ENCODE measurements around the gene FBRSL1. TPM values are rescaled to one million over a fixed set of nuclear protein-coding genes. Genes with fewer than 3 reads are reported as not detected.
A peak's percentile ranks its signal among the peaks of the same experiment; 100 is the strongest.

Gene FBRSL1
- total and polyA plus RNA-seq, 5 donors: 36.4 to 65.0 (median 53.9) TPM

DNA sequence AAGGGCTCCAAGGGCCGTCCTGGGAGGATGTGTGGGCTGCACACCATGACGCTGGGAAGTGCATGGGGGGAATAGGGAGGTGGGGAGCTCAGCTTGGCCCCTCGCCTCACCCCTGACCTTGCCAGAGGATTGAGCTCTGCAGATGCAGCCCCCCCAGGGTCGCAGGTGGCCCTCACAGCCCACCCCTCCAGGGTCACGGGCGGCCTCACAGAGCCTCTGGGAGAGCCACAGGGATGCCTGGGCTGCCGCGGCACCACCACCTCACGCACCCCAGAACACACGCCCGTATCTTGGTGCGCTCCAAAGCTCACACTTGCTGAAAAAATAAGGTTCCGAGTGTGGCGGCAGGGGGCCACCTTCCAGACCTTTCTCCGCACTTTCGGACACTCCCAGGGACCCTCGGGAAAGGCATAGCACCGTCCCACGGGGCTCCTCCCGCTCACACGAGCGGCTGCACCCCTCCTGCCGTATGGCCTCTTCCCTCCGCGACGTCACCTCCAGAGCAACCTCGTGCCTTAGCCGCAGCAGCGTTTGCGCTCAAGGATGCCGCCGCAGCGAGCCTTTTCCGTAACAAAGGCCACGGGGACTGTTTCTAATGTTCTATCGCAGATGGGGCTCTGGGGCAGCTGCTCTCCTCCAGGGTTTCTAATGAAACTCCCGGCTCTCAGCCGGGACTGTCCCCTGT lies 9.9 kb upstream of the FBRSL1 start:
- intact Hi-C loops (cut with DNase I): no loop called here
- no peak overlapping the region for H3K27ac ChIP-seq (ENCODE audit: low read length)
- H3K27me3 ChIP-seq (ENCODE audit: control insufficient read depth, insufficient read depth): no peaks in the 10 kb centered on the region
- no peaks in the 10 kb centered on the region for H3K9me3 ChIP-seq (ENCODE audit: control insufficient read depth, low read length)
- no peak for ATAC-seq
- H3K4me3 ChIP-seq (ENCODE audit: low read length): no peak overlapping the region
- no peaks in the 10 kb centered on the region for H3K4me1 ChIP-seq (ENCODE audit: control insufficient read depth, insufficient read depth, low read length)
- 70% methylated on average over 38 of the region's 38 CpGs for WGBS
- DNase-seq: peak; percentile 7 to 41 (median 29)

DNA sequence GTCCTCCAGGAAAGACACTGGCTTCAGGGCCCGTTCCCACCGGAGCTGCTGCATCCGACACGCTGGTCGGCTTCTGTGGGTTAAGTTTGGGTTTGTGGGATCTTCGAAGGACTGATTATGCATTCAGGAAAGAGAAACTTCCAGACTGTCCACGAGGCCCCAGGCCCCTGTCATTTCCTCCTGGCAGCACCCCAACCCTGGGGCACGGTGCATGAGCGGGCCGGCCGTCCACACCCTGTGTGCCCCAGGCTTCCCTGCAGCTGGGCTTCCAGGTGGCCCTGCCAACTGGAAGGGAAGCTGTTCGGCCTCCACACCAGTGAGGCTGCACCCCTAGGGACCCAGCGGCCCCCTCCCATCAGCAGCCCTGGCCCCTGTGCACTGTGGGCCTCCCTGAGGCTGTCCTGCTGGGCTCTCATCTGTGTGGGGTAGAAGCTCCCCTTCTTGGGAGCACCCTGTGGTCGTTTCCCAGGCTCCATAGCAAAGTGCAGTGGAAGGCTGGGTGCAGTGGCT lies 9.3 kb upstream of the FBRSL1 start:
- 68% methylated on average over 14 of the region's 14 CpGs for WGBS
- no peak for ATAC-seq
- H3K4me1 ChIP-seq (ENCODE audit: control insufficient read depth, insufficient read depth, low read length): no peaks in the 10 kb centered on the region
- no peaks in the 10 kb centered on the region for H3K27me3 ChIP-seq (ENCODE audit: control insufficient read depth, insufficient read depth)
- peak; percentile 9 to 44 (median 35) for DNase-seq
- no peaks in the 10 kb centered on the region for H3K9me3 ChIP-seq (ENCODE audit: control insufficient read depth, low read length)
- no peak overlapping the region for H3K4me3 ChIP-seq (ENCODE audit: low read length)
- intact Hi-C loops (cut with DNase I): no loop called here
- H3K27ac ChIP-seq (ENCODE audit: low read length): no peak overlapping the region

DNA sequence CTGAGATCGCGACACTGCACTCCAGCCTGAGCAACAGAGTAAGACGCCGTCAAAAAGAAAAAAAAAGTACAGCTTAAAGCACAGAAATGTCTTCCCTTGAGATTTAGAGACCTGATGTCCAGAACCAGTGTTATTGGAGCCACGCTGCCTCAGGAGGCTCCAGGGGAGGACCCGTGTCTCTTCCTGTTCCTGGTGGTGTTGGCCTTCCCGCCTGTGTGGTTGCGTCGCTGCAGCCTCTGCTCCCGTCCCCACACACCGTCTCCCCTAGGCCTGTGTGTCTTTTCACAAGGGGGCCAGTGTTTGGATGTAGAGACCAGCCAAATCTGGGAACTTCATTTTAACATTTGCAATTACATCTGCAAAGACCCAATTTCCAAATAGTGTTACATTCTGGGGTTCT lies 8.6 kb upstream of the FBRSL1 start:
- Histone ChIP-seq H3K4me1 (ENCODE audit: control insufficient read depth, insufficient read depth, low read length) (no peaks in the 10 kb centered on the region), H3K27ac (ENCODE audit: low read length) (no peak overlapping the region), H3K4me3 (ENCODE audit: low read length) (no peak overlapping the region), H3K9me3 (ENCODE audit: control insufficient read depth, low read length) (no peaks in the 10 kb centered on the region), H3K27me3 (ENCODE audit: control insufficient read depth, insufficient read depth) (no peaks in the 10 kb centered on the region)
- peak; percentile 10 to 45 (median 23) for DNase-seq
- intact Hi-C loops (cut with DNase I): no loop called here
- no peak for ATAC-seq
- WGBS: 58% methylated on average over 11 of the region's 11 CpGs

- ATAC-seq: no peak
- intact Hi-C loops (cut with DNase I): no loop called here
Observed at GRCh38 chr12:132481771-132482745, 7.9 kb upstream of the FBRSL1 start.

DNA sequence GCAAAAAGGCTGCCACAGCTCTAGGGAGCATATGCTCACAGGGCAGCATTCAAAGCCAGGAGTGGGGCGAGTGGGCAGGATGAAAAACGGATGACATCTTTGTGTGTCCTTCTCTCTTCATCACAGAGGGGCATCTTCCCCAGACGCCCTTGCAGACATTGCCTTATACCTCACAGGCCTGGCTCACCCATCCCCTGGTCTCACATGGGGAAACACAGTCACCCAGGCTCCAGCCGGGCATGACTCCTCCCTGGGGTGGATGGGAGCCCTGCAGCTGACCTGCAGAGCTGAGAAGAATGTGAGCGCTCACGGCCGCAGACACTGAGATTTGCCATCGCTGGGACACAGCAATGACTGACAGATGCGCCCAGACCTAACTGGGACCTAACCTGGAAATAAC lies 7.2 kb upstream of the FBRSL1 start:
- H3K4me3 ChIP-seq (ENCODE audit: low read length): no peak overlapping the region
- no peaks in the 10 kb centered on the region for H3K27me3 ChIP-seq (ENCODE audit: control insufficient read depth, insufficient read depth)
- no peak overlapping the region for H3K27ac ChIP-seq (ENCODE audit: low read length)
- no peak for ATAC-seq
- no peaks in the 10 kb centered on the region for H3K9me3 ChIP-seq (ENCODE audit: control insufficient read depth, low read length)
- intact Hi-C loops (cut with DNase I): no loop called here
- 86% methylated on average over 9 of the region's 9 CpGs for WGBS
- peak in 2 of 3 donors; percentile 2 to 21 for DNase-seq
- no peaks in the 10 kb centered on the region for H3K4me1 ChIP-seq (ENCODE audit: control insufficient read depth, insufficient read depth, low read length)

More at GRCh38 chr12:132481771-132482745, 7.9 kb upstream of the FBRSL1 start:
- Histone ChIP-seq H3K4me3 (ENCODE audit: low read length) (no peak overlapping the region), H3K9me3 (ENCODE audit: control insufficient read depth, low read length) (no peaks in the 10 kb centered on the region), H3K27me3 (ENCODE audit: control insufficient read depth, insufficient read depth) (no peaks in the 10 kb centered on the region), H3K4me1 (ENCODE audit: control insufficient read depth, insufficient read depth, low read length) (no peaks in the 10 kb centered on the region), H3K27ac (ENCODE audit: low read length) (no peak overlapping the region)
- 84% methylated on average over 31 of the region's 31 CpGs for WGBS
- peak; percentile 8 to 54 (median 45) for DNase-seq

DNA sequence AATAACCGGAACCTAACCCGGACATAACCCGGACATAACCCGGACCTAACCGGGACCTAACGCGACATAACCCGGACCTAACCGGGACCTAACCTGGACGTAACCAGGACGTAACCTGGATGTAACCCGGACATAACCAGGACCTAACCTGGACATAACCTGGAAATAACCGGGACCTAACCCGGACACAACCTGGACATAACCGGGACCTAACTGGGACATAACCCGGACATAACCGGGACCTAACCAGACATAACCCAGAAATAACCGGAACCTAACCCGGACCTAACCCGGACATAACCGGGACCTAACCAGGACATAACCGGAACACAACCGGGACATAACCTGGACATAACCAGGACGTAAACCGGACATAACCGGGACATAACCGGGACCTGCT lies 6.7 kb upstream of the FBRSL1 start:
- intact Hi-C loops (cut with DNase I): no loop called here
- Histone ChIP-seq H3K27ac (ENCODE audit: low read length) (no peak overlapping the region), H3K9me3 (ENCODE audit: control insufficient read depth, low read length) (no peaks in the 10 kb centered on the region), H3K27me3 (ENCODE audit: control insufficient read depth, insufficient read depth) (no peaks in the 10 kb centered on the region), H3K4me3 (ENCODE audit: low read length) (no peak overlapping the region), H3K4me1 (ENCODE audit: control insufficient read depth, insufficient read depth, low read length) (no peaks in the 10 kb centered on the region)
- DNase-seq (peak in 2 of 3 donors; percentile 2 to 19), ATAC-seq (no peak)
- WGBS: 96% methylated on average over 27 of the region's 27 CpGs

DNA sequence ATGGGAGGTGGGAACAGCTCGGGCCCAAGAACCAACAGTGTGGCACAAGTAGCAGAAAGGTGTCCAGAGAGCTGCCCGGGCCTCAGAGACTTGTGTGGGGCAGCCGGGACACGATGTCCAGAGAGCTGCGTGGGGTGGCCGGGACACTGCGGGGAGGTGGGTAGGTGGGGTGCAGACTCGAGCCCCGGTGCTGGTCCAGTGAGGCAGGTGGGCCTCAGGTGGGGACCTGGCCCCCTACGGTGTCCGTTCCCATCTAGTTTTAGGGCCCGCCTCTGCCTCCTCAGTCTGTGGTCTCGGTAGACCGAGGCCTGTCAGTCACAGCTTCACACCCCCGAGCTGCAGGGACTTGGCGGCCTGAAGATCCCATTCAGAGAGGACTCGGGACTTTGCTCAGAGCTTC lies 6.3 kb upstream of the FBRSL1 start:
- no peaks in the 10 kb centered on the region for H3K9me3 ChIP-seq (ENCODE audit: control insufficient read depth, low read length)
- no peaks in the 10 kb centered on the region for H3K4me1 ChIP-seq (ENCODE audit: control insufficient read depth, insufficient read depth, low read length)
- peak in 2 of 3 donors; percentile 8 to 54 for DNase-seq
- no peak overlapping the region for H3K4me3 ChIP-seq (ENCODE audit: low read length)
- 90% methylated on average over 17 of the region's 17 CpGs for WGBS
- intact Hi-C loops (cut with DNase I): no loop called here
- no peak for ATAC-seq
- H3K27ac ChIP-seq (ENCODE audit: low read length): no peak overlapping the region
- no peaks in the 10 kb centered on the region for H3K27me3 ChIP-seq (ENCODE audit: control insufficient read depth, insufficient read depth)

GRCh38 chr12:132484183-132484890 lies 5.6 kb upstream of the FBRSL1 start:
- no peak overlapping the region for H3K27ac ChIP-seq (ENCODE audit: low read length)
- DNase-seq (peak in 2 of 3 donors; percentile 7 to 28), ATAC-seq (no peak)
- no peaks in the 10 kb centered on the region for H3K4me1 ChIP-seq (ENCODE audit: control insufficient read depth, insufficient read depth, low read length)
- no peak overlapping the region for H3K4me3 ChIP-seq (ENCODE audit: low read length)
- WGBS: 90% methylated on average over 28 of the region's 28 CpGs
- H3K9me3 ChIP-seq (ENCODE audit: control insufficient read depth, low read length): no peaks in the 10 kb centered on the region
- intact Hi-C loops (cut with DNase I): no loop called here
- H3K27me3 ChIP-seq (ENCODE audit: control insufficient read depth, insufficient read depth): no peaks in the 10 kb centered on the region

DNA sequence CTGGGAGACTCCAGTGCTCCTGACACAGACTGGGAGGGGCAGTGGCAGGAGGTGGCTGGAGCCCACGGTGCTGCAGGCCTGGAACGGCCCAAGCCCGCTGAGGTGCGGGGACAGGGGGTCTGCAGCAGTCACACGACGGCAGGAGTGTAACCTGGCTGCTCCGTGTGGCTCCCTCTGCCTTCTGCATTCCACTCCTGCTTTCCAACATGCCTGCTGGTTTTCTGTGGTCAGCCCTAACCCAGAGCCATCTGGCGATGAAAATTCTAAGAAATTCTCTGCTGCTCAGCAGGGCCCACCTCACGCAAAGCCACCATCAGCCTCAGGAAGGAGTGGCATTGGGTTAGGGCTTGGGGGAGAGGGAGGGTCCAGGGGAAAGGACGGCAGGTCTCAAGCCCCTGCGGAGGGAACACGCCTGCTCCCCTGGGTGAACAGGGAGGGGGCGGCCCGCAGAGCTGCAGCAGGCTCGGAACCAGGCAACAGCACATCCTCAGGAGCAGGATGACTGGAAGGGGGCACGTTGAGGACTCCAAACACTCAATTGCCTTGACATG lies 5.0 kb upstream of the FBRSL1 start:
- Histone ChIP-seq H3K9me3 (ENCODE audit: control insufficient read depth, low read length) (no peaks in the 10 kb centered on the region), H3K4me3 (ENCODE audit: low read length) (no peak overlapping the region), H3K4me1 (ENCODE audit: control insufficient read depth, insufficient read depth, low read length) (no peaks in the 10 kb centered on the region), H3K27ac (ENCODE audit: low read length) (no peak overlapping the region), H3K27me3 (ENCODE audit: control insufficient read depth, insufficient read depth) (no peaks in the 10 kb centered on the region)
- ATAC-seq: no peak
- WGBS: 57% methylated on average over 16 of the region's 16 CpGs
- DNase-seq: peak in 2 of 3 donors; percentile 6 to 26
- intact Hi-C loops (cut with DNase I): no loop called here

- Histone ChIP-seq H3K9me3 (ENCODE audit: control insufficient read depth, low read length) (no peaks in the 10 kb centered on the region), H3K27me3 (ENCODE audit: control insufficient read depth, insufficient read depth) (no peaks in the 10 kb centered on the region), H3K27ac (ENCODE audit: low read length) (no peak overlapping the region), H3K4me1 (ENCODE audit: control insufficient read depth, insufficient read depth, low read length) (no peaks in the 10 kb centered on the region), H3K4me3 (ENCODE audit: low read length) (no peak overlapping the region)
- no peak for ATAC-seq
- DNase-seq: peak in 1 of 3 donors; percentile 1
- intact Hi-C loops (cut with DNase I): no loop called here
- WGBS: 91% methylated on average over 8 of the region's 8 CpGs
Observed at GRCh38 chr12:132485619-132486018, 4.3 kb upstream of the FBRSL1 start.
